Uterus (tissue), 4 donors: Measurements from ENCODE around the gene ANP32D. TPM values are rescaled to one million over a fixed set of nuclear protein-coding genes. Genes with fewer than 3 reads are reported as not detected.
"Not testable (repeated sequence)": the region's sequence is repeated elsewhere in the genome, so short reads cannot be mapped to it uniquely, and the experiment has no call there.

ENCODE experiments used
- DNase-seq, 2 donors: peaks; one replicate each; pipeline ENCODE4 v3.0.0-alpha.2; 2019 to 2020
- H3K27ac ChIP-seq, 2 donors: fragments of 200-600 bp; sonication (generic); 1 replicate in 1 of 2; 2 replicates in 1 of 2; pipeline ENCODE4 v1.5.1; 2016 to 2018
- H3K27me3 ChIP-seq, 2 donors: fragments of 200-600 bp; sonication (generic); one replicate each; pipeline ENCODE4 v1.5.1; 2018 to 2019; ENCODE audit warnings: control low read depth in 1 of 2
- H3K36me3 ChIP-seq, 2 donors: fragments of 200-600 bp; sonication (generic); one replicate each; pipeline ENCODE4 v1.5.1; 2019; ENCODE audit warnings: control low read depth in 1 of 2
- H3K4me1 ChIP-seq, 2 donors: fragments of 200-600 bp; sonication (generic); one replicate each; pipeline ENCODE4 v1.5.1; 2018 to 2019; ENCODE audit warnings: control low read depth in 1 of 2
- H3K4me3 ChIP-seq, 2 donors: fragments of 200-600 bp; sonication (generic); 1 replicate in 1 of 2; 2 replicates in 1 of 2; pipeline ENCODE4 v1.5.1; 2018 to 2019; ENCODE audit warnings: mild to moderate bottlenecking in 1 of 2
- H3K9me3 ChIP-seq, 2 donors: fragments of 200-600 bp; sonication (generic); one replicate each; pipeline ENCODE4 v1.5.1; 2019; ENCODE audit warnings: control low read depth in 1 of 2
- CTCF ChIP-seq, 4 experiments: fragments of 200-600 bp in 2 of 4; fragments of 450-650 bp in 2 of 4; sonication (generic) in 2 of 4; IDR thresholded peaks; one replicate each; pipeline ENCODE4 v1.5.1; 2016 to 2019; ENCODE audit warnings: antibody characterized with exemption in 4 of 4, mild to moderate bottlenecking in 2 of 4, moderate library complexity in 1 of 4
- POLR2A ChIP-seq, 2 donors: fragments of 450-650 bp; IDR thresholded peaks; one replicate each; pipeline ENCODE4 v1.6.1; 2016; ENCODE audit warnings: antibody characterized with exemption in 2 of 2, mild to moderate bottlenecking in 1 of 2, moderate library complexity in 1 of 2
- intact Hi-C: fragments of 100-400 bp; cut with DNase I; formaldehyde crosslinking; loops from one replicate; pipeline ENCODE4 v1.15.1; 2023; ENCODE audit warnings: low total_unique reads
- total RNA-seq, 4 donors: library from RNA; depleted of rRNA in 3 of 4; stranded (reverse); fragments of >200 nt in 3 of 4; gene quantifications; one replicate each; pipeline versions ENCODE4 v1.1.0 to v1.2.4, GENCODE V29; 2014 to 2023
- donor health status: DM: yes; HTN: yes; CAD: no.

ANP32D gene
- total RNA-seq, 4 donors from 2014 or later, result not detected

- intact Hi-C loops, result no loop called here
Observed at GRCh38 chr12:48482930-48483329, 10.6 kb downstream of the ANP32D start.

GRCh38 chr12:48486261-48486660 is 13.9 kb downstream of the ANP32D start:
- Histone ChIP-seq H3K9me3 (no peaks in the 10 kb centered on the region), H3K4me1 (no peaks in the 10 kb centered on the region), H3K27ac (no peak overlapping the region), H3K27me3 (no peaks in the 10 kb centered on the region), H3K4me3 (no peak overlapping the region), H3K36me3 (no peaks in the 10 kb centered on the region)
- DNase-seq, result no peak
- intact Hi-C loops, result no loop called here
- TF ChIP-seq POLR2A (IDR thresholded peaks at IDR 0.05) (no peak), CTCF (IDR thresholded peaks at IDR 0.05) (no peak)

More at GRCh38 chr12:48482930-48483329, 10.6 kb downstream of the ANP32D start:
- Histone ChIP-seq H3K36me3 (no peaks in the 10 kb centered on the region), H3K9me3 (no peaks in the 10 kb centered on the region), H3K4me1 (no peaks in the 10 kb centered on the region), H3K27ac (no peak overlapping the region), H3K4me3 (no peak overlapping the region), H3K27me3 (no peaks in the 10 kb centered on the region)
- TF ChIP-seq CTCF (IDR thresholded peaks at IDR 0.05) (no peak), POLR2A (IDR thresholded peaks at IDR 0.05) (no peak)
- no peak for DNase-seq

- Histone ChIP-seq H3K27me3 (no peaks in the 10 kb centered on the region), H3K4me3 (no peak overlapping the region), H3K4me1 (no peaks in the 10 kb centered on the region), H3K27ac (no peak overlapping the region), H3K9me3 (no peaks in the 10 kb centered on the region), H3K36me3 (no peaks in the 10 kb centered on the region)
- no peak for DNase-seq
- TF ChIP-seq POLR2A (IDR thresholded peaks at IDR 0.05), result no peak
- TF ChIP-seq CTCF (IDR thresholded peaks at IDR 0.05), result no peak
- intact Hi-C loops, result no loop called here
Observed at GRCh38 chr12:48486679-48487078, 14.3 kb downstream of the ANP32D start.

- no peak for DNase-seq
- no peaks in the 10 kb centered on the region for H3K4me1 ChIP-seq
- intact Hi-C loops, result no loop called here
- H3K27ac ChIP-seq, result no peak overlapping the region
- no peaks in the 10 kb centered on the region for H3K9me3 ChIP-seq
- no peaks in the 10 kb centered on the region for H3K27me3 ChIP-seq
- no peak for TF ChIP-seq CTCF (IDR thresholded peaks at IDR 0.05)
- TF ChIP-seq POLR2A (IDR thresholded peaks at IDR 0.05), result no peak
- no peak overlapping the region for H3K4me3 ChIP-seq
- no peaks in the 10 kb centered on the region for H3K36me3 ChIP-seq
Observed at GRCh38 chr12:48489012-48489411, 16.7 kb downstream of the ANP32D start.

GRCh38 chr12:48489456-48489855 is 17.1 kb downstream of the ANP32D start:
- DNase-seq, H3K9me3 ChIP-seq, H3K27ac ChIP-seq, H3K36me3 ChIP-seq, H3K4me3 ChIP-seq, H3K4me1 ChIP-seq, H3K27me3 ChIP-seq, intact Hi-C loops: not testable (repeated sequence)

- H3K27ac ChIP-seq, H3K36me3 ChIP-seq, H3K4me1 ChIP-seq, H3K4me3 ChIP-seq, intact Hi-C loops, DNase-seq, H3K27me3 ChIP-seq, H3K9me3 ChIP-seq: not testable (repeated sequence)
Observed at GRCh38 chr12:48500281-48500680, 27.9 kb downstream of the ANP32D start.

- DNase-seq, intact Hi-C loops: not testable (repeated sequence)
Observed at GRCh38 chr12:48506836-48507235, 34.5 kb downstream of the ANP32D start.

More at GRCh38 chr12:48506836-48507235, 34.5 kb downstream of the ANP32D start:
- H3K27me3 ChIP-seq, H3K4me3 ChIP-seq, H3K9me3 ChIP-seq, H3K36me3 ChIP-seq, H3K27ac ChIP-seq, H3K4me1 ChIP-seq: not testable (repeated sequence)
